ENCODE data around the gene AZIN2. TPM values are rescaled to one million over a fixed set of nuclear protein-coding genes. Genes with fewer than 3 reads are reported as not detected.
"Not testable (repeated sequence)": the region's sequence is repeated elsewhere in the genome, so short reads cannot be mapped to it uniquely, and the experiment has no call there.

AZIN2 gene
- total RNA-seq, 4 donors from 2014 or later, result 2.2 to 13.7 (median 3.5) TPM

GRCh38 chr1:33099290-33100118 lies 18.6 kb downstream of the AZIN2 start:
- TF ChIP-seq CTCF (IDR thresholded peaks at IDR 0.05) (no peak), POLR2A (IDR thresholded peaks at IDR 0.05) (no peak)
- WGBS, 2 donors, result 56 to 71% methylated on average over 13 of the region's 13 CpGs
- DNase-seq (ENCODE audit: low spot score in 2 of 2), result peak; percentile 59 to 85
- intact Hi-C loops (cut with DNase I; ENCODE audit: low total_unique reads), result loop anchor here (5.0 kb wide), 1 partner anchor 268 kb away; no protein-coding TSS in a partner anchor
- H3K4me3 ChIP-seq (ENCODE audit: low read depth, poor library complexity, severe bottlenecking), result no peak overlapping the region

- DNase-seq (ENCODE audit: low spot score in 2 of 2), result peak in 1 of 2 donors; percentile 21
- H3K4me3 ChIP-seq (ENCODE audit: low read depth, poor library complexity, severe bottlenecking); intact Hi-C loops (cut with DNase I; ENCODE audit: low total_unique reads): not testable (repeated sequence)
- 77% methylated on average over 4 of the region's 4 CpGs for WGBS, 2 donors
Observed at GRCh38 chr1:33100119-33100415, 19.1 kb downstream of the AZIN2 start.

GRCh38 chr1:33110477-33110876 lies 29.5 kb downstream of the AZIN2 start:
- no peak for DNase-seq (ENCODE audit: low spot score in 2 of 2)
- TF ChIP-seq POLR2A (IDR thresholded peaks at IDR 0.05) (no peak), CTCF (IDR thresholded peaks at IDR 0.05) (no peak)
- intact Hi-C loops (cut with DNase I; ENCODE audit: low total_unique reads), result no loop called here
- H3K4me3 ChIP-seq (ENCODE audit: low read depth, poor library complexity, severe bottlenecking), result no peak overlapping the region

- no peak overlapping the region for H3K4me3 ChIP-seq (ENCODE audit: low read depth, poor library complexity, severe bottlenecking)
- TF ChIP-seq CTCF (IDR thresholded peaks at IDR 0.05), result no peak
- TF ChIP-seq POLR2A (IDR thresholded peaks at IDR 0.05), result no peak
- 51 to 56% methylated on average over 3 of the region's 3 CpGs for WGBS, 2 donors
- intact Hi-C loops (cut with DNase I; ENCODE audit: low total_unique reads), result no loop called here
- no peak for DNase-seq (ENCODE audit: low spot score in 2 of 2)
Observed at GRCh38 chr1:33111965-33112364, 31.0 kb downstream of the AZIN2 start.

GRCh38 chr1:33117440-33118085 lies 36.6 kb downstream of the AZIN2 start:
- DNase-seq (ENCODE audit: low spot score in 2 of 2), result peak in 1 of 2 donors; percentile 68
- no peak overlapping the region for H3K4me3 ChIP-seq (ENCODE audit: low read depth, poor library complexity, severe bottlenecking)
- intact Hi-C loops (cut with DNase I; ENCODE audit: low total_unique reads), result no loop called here
- TF ChIP-seq POLR2A (IDR thresholded peaks at IDR 0.05) (no peak), CTCF (IDR thresholded peaks at IDR 0.05) (no peak)
- 92 to 93% methylated on average over 13 of the region's 13 CpGs for WGBS, 2 donors

GRCh38 chr1:33118274-33118673 lies 37.3 kb downstream of the AZIN2 start:
- TF ChIP-seq CTCF (IDR thresholded peaks at IDR 0.05) (no peak), POLR2A (IDR thresholded peaks at IDR 0.05) (no peak)
- no peak overlapping the region for H3K4me3 ChIP-seq (ENCODE audit: low read depth, poor library complexity, severe bottlenecking)
- peak in 1 of 2 donors; percentile 52 for DNase-seq (ENCODE audit: low spot score in 2 of 2)
- 75 to 80% methylated on average over 4 of the region's 4 CpGs for WGBS, 2 donors
- intact Hi-C loops (cut with DNase I; ENCODE audit: low total_unique reads), result no loop called here
